NCI-H2081 (cell line): ENCODE results near the gene FIS1.
A peak's percentile ranks its signal among the peaks of the same experiment; 100 is the strongest.
"Not testable (repeated sequence)": the region's sequence is repeated elsewhere in the genome, so short reads cannot be mapped to it uniquely, and the experiment has no call there.

Experiments
- DNase-seq, 2 experiments: peaks; one replicate each; lab custom pipeline; 2025; lab: John Stamatoyannopoulos, UW

Gene FIS1

DNA sequence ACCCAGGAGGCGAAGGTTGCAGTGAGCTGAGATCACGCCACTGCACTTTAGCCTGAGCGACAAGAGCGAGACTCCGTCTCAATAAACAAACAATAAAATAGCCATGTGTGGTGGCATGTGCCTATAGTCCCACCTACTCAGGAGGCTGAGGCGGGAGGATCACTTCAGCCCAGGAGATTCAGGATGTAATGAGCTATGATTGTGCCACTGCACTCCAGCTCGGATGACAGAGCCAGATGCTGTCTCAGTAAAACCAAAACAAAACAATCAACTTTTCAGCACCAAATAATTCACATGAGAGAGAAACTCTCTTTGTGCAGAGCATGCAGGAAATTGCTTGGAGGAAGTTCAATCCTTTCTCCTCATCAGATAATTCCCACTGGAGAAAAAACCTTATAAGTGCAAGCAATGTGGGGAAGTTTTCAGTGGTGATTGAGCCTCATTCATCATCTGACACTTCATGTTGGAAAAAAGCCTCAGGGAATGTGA is 13.4 kb upstream of the FIS1 start:
- no peak for DNase-seq

DNA sequence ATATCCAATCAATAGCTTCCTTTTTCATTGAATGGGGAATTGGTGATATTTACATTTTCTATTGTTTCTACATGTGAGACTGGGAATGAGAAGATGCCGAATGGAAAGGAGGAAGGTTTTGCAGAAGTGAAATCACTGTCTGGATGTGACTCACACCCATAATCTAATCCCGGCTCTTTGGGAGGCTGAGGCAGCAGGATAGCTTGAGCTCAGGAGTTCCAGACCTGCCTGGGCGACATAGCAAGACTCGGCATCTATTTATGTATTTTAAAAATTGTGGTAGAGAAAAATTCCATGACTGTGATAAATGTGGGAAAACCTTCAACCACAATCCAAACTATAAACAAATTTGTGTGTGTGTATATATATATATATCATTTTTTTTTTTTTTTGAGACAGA is 10.9 kb upstream of the FIS1 start:
- DNase-seq, result no peak

DNA sequence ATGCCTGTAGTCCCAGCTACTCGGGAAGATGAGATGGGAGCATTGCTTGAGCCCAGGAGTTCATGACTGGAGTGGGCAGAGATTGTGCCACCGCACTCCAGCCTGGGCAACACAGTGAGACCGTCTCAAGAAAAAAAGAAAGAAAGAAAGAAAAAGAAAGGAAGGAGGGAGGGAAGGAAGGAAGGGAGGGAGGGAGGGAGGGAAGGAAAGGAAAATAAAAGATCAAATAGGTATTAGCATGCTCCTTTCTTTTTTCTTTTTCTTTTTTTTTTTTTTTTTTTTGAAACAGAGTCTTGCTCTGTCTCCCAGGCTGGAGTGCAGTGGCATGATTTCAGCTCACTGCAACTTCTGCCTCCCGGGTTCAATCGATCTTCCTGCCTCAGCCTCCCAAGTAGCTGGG is 8.3 kb upstream of the FIS1 start:
- DNase-seq, result not testable (repeated sequence)

DNA sequence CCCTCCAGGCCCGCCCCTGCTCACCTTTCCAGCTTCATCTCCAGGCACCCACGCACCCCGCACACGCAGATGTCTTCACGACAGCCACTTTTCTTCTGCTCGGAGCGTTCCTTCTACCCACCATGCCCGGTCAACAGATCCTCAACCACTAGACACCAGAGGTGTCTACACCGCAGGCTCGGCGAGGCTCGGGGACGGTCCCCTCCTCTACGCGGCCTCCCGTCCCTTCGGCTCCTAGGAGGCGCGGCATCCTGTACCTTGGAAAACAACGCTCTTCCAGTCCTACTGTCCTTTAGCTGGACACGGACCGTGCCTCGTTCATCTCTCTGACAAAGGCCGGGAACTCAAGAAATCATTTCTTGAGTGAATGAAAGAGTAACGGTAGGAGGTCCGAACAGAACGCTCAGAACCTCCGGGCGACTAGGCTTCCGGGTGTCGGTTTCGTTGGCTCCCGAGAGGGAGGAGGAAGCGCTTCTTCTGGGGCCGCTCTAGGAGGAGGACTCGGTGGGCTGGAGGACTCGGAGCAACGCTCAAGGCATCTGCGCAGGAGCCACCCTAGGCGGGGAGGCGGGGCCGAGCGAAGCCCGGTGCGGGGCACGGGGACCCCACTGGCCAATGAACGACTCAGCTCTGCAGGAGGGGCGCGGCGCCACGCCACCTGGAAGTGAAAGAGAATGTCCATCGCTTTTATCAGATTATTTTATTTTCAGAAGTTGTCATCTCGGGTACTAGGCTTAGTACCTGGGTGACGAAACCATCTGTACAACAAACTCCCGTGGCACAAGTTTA is 7.2 kb upstream of the FIS1 start:
- DNase-seq, result peak; percentile 98 to 99

DNA sequence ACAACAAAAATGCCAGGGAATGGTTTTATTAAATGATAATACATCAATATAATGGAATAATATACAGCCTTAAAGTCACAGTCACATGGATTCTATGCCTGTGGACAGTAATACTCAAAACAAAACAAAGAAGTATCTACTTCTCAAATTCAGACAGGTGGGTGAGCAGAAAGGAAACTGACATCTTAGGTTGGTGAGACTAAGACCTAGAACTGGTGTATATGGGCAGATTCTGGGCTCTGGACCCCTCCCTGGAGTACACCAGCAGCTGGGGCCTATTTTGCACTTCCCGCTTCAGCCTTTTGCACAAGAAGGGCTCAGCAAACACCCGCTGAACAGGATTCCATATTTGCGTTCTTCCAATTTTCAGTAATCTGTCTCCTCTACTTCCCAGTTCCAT is 5.4 kb upstream of the FIS1 start:
- no peak for DNase-seq

DNA sequence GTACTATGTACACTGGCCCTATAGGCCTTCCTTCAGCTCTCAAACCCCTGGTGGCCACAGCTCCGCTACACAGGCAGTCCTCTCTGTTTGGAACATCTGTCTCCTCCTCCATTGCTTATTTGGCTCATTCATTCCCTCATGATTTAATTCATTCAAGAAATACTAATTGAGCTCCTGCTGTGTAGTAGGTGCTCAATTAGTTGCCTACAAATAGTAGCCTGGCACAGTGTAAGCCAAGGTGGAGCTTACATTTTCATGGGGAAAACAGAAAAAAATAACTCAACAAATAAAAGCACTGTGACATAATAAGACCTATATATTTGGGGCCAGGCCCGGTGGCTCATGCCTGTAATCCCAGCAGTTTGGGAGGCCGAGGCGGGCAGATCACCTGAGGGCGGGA is 3.4 kb upstream of the FIS1 start:
- no peak for DNase-seq

DNA sequence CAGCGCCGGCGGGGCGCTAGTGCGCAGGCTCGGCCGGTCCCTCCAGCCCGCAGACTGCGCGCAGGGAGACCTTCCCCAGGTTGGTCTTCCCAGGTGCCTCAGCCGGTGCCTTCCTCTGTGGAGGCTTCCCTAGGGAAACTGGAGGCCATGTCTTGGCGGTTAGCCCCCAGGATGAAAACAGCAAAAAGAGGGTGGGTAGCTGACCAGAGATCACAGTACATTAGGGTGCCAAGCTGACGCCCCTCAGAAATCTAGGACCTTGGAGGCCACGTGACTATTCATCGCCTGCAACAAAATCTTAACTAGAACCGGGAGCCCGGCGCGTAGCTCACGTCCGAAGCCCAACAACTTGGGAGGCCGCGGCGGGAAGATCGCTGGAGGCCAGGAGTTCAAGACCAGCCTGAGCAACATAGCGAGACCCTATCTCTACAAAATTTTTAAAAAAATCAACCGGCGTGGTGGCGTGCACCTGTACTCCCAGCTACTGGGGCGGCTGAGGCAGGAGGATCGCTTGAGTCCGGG is 327 bp upstream of the FIS1 start:
- no peak for DNase-seq

DNA sequence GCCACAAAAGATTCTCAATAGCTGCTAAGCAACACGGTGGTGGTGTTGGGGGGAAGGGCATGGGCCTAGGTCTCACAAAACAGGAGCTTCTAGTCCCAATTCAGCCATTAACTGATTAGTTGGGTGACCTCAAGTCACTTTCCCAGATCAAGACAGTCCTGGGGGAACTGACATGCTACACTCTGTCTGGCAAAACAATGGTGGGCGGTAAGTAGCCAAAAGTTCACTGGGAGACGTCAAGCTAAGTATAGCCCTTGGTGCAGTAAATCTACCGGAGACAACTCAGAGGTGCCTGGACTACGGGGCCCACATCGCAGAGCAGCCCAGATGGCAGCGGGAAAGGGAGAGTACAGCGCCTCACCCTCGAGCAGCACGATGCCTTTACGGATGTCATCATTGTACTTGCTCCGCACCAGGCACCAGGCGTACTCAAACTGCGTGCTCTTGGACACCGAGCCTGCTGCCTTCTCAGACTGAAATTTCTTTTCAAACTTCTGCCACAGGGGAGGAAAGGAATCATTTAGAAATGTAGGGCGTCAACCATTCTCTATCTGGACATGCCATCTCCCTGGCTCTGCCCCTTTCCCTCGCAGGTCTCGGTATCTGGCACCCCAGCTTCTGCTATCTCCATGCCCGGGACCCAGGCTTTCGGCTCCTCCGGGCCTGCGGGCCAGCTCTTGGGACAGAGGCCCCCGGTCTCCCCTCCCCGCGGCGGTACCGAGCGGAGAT is 1.1 kb downstream of the FIS1 start:
- DNase-seq, result no peak

DNA sequence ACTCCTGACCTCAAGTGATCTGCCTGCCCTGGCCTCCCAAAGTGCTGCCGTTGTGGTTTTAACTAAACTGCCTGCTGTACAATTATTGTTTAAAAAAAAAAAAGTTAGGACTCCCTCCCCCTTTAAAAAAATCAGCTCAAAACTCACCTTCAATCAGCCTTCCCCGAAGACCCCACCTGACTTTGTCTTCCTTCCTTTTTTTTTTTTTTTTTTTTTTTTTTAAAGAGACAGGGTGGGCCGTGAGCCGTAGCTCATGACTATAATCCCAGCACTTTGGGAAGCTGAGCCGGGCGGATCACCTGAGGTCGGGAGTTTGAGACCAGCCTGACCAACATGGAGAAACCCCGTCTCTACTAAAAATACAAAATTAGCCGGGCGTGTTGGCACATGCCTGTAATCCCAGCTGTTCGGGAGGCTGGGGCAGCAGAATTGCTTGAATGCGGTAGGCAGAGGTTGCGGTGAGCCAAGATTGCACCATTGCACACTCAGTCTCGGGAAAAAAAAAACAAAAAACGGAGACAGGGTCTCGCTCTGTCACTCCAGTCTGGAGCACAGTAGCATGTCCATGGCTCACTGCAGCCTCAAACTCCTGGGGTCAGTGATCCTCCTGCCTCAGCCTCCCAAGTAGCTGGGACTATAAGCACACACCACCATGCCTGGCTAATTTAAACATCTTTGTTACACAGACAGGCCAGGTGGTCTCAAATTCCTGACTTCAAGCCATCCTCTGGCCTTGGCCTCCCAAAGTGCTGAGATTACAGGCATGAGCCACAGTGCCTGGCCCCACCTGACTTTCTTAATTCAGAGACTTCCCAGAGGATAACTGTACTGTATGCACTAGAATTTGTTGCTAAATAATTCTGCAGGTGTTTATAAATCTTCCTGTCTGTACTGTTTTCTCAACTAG is 3.2 kb downstream of the FIS1 start:
- no peak for DNase-seq

DNA sequence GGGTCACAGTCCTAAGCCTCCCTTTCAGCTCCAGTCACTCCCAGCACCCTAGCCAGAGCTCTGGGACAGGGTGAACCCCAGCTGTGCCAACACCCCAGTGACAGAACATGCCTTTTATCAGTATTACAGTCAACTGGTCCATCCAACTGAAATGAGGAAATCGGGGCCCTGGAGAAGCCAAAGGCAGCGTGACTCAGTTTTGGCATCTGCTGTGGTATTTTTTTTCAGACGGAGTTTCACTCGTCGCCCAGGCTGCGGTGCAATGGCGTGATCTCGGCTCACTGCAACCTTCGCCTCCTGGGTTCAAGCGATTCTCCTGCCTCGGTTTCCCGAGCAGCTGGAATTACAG is 3.9 kb downstream of the FIS1 start:
- DNase-seq, result no peak

DNA sequence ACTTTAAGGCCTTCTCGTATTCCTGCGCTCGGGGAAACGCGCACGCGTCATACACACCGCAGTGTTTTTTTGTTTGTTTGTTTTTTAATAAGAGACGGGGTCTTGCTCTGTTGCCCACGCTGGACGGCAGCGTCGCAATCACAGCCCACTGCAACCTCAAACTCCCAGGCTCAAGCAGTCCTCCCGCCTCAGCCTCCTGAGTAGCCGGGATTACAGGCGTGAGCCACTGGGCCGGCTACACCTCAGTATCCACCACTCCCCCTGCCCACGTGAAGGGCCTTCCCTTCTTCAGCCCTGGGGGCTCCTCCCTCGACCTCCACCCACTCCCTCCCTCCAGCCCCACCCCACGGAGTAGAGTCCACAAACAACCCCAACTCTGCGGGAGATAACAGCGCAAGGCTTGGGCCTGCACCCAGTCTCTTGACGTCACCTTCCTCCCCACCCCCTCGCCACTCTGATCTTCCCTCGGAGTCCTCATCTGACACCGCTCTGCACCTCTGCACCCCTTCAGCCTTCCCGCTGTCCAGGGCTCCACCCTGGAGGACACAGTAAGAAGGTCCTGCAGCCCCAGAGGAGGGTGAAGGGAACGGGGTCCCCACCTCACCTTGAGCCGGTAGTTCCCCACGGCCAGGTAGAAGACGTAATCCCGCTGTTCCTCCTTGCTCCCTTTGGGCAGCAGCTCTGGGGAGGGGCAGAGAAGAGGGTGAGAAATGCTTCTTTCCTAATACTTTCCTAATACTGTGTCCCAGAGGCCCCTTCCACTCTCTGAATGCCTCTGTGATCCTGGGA is 4.5 kb downstream of the FIS1 start:
- DNase-seq, result no peak

DNA sequence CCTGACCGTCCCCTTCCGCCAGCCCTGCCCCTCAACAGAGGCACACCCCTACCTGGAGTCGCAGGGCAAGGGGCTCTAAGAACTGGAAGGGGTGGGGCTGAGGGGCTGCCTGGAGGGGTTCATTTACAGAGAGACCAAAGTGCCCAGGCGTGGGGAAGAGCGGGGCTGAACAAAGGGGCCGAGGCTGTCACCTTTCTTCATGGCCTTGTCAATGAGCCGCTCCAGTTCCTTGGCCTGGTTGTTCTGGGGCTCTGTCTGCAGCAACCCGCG is 5.0 kb downstream of the FIS1 start:
- no peak for DNase-seq

DNA sequence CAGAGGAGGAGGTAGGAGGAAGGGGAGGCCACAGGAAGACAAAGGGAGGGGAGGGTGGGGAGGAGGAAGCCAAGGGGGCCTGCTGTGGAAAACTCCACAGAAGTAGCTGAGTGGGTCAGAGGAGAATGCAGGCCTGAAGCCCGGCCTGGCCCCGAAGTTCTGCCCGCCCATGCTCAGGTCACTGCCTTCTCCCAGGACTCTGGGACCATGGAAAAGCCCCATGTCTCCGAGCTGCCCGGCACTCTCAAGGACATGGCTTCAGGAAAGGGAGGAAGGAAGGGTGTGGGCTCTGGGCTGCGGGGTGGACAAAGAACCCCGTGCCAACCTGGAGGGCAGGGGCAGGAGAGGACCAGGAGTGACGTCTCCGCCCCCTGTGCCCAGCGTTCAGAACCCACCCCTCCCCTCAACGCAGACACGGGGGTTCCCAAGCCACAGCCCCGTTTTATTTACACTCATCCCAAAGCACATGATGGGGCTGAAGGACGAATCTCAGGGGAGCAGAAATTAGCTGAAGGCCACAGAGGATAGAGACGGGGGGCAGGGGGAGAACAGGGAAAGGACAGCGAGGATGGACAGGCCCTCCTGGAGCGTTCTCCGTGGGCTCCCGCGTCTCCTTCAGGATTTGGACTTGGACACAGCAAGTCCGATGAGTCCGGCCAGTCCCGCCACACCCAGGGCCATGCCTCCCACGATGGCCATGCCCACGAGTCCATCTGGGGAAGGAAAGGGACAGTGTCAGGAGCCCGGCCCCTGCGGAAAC is 5.5 kb downstream of the FIS1 start:
- DNase-seq, result no peak

DNA sequence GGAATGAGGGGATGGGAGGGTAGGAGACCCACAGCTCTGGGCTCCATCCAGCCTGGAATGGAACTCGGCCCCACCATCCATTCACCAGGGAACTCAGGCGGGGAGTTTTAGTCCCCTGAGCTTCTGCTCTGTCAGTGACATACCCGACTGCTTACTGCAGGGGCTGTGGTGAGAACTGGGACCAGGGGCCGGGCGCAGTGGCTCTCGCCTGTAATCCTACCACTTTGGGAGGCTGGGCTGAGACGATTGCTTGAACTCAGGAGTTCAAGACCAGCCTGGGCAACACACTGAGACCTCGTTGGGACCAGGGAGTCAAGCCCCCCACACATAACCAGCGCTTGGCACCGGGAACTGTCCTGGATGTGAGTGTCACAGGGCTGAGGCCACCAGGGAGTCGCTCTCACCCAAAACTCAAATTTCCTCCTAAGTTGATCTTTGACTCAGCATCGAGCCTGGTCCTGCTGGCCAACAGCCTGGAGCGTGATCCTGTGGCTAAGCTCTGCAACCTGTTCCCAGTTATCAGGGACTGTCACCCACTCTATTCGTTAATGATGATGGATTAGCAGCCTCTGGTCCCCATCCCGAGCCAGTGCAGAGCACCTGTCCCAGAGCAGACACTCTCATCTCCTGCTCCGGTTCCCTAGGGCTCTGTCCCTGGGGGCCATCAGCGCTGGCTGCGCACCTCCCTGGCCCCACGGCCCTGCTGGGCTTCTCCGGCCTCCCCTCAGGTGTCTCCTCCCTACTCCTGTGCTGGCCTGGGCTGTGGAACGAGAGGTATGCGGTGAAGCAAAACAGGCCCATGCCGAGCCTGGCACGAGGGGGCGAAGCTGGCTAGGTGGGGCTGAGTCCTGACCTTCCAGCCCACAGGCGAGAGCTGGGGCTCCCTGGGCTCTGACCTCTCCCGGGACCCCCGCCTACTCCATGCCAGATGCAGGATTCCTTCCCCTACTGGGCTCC is 6.4 kb downstream of the FIS1 start:
- DNase-seq, result no peak

DNA sequence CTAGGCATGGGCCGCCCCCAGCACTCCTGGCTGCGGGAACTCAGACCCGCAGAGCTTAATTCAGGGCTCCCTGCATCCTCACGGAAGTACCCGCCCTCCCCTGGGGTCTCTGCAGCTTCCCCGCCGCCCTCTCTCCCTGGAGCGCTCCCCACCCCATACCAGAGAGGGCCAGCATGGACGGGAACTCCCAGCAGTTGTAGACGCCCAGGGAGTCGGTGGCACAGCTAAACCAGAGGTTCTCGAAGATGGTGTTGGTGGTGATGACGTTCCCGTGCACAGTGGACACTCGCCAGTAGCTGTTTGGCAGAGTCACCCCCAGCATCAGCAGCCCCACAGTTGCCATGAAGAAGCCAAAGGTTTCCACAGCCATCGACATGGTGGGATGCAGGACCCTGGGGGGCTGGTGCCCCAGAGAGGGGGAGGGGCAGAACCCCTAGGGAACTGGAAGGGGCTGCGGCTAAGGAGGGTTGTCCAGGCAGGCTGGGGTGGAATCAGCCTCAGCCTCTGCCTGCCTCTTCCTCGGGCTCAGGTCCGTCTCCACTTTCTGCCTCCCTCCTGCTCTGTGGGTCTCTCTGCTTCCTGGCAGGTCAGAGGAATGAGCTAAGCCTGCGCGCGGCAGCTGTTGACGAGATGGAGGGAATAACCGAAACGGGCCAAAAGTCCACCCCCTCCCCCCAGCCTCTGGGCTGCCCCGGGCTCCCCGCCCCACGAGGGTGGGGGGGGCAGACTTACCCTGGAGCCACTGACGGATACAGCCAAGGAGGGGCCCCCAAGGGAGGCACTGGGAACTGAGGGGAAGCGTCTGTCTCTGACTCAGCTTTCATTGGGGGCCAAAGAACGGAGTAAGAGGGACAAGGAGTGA is 7.4 kb downstream of the FIS1 start, which contains the start of gene CLDN15:
Gene CLDN15 (minus strand): TSS at position 597 of the 862 bp plus-strand sequence. CDS start 221 bp downstream, at position 376.
- DNase-seq, result no peak

DNA sequence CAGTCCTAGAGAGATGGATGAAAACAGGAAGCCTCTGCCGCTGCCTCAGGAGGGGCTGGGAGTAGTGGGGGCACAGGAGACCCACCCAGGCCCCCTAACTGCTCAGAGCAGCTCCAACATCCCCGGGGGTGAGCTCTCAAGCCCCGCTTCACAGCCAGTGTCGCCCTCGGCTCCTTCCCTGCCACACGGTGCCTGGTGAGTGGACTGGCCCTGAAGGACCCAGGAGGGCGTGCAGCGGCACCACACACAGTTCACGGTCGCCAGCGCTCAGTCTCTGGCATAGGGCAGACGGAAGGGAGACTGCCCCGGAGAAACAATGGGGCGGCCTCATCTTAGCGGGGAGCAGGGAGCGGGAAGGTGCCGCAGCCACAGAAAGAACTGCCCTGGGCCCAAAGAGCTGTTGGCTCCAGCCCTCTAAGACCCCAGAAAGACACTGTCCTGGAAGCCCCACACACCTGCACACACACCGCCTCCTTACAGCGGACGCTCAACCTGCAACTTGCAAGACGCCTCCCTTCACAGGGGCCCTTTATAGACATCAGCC is 8.5 kb downstream of the FIS1 start:
- no peak for DNase-seq

DNA sequence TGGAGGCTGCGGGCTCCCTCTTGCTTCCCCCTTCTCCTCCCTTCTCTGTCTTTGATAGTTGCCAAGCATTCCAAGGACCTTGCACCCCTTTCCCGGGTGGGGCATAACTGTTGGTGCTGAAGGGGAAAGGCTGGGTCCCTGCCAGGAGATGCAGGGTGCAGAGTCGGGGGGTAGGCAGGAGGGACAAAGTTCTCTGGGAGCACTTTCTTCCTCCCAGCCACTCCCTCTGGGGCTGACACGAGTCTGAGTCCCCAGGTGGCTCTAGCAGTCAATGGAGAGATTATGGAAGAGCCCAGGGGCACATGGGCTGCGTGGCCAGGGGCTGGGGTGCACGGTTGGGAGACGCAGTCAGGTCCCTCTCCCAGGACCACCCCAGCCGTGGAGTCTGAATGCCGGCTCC is 9.4 kb downstream of the FIS1 start:
- DNase-seq, result no peak

DNA sequence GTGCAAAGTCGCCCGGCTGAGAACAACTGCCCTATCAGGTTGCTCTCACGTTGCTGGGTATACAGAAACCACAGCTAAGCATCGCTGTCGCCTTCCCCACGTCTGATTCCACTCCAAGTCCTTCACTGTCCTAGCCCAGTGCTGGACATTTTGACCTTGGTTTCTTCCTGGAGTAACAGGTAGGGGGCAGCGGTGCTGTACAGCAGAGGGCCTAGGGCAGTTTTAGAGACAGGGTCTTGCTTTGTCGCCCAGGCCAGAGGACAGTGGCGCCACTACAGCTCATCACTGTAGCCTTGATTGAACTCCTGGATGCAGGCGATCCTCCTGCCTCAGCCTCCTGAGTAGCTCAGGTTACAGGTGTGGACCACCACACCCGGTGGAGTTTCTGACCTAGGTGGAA is 9.8 kb downstream of the FIS1 start:
- no peak for DNase-seq
